OCI-M2 (cell line): ENCODE measurements around the gene TMEM203.

ENCODE experiments used
- DNase-seq: peaks from one replicate; lab custom pipeline; 2025; ENCODE audit not compliant: unreplicated experiment; lab: John Stamatoyannopoulos, UW

The TMEM203 gene

GRCh38 chr9:137198051-137198901 lies 7.2 kb downstream of the TMEM203 start:
- DNase-seq, result no peak

- DNase-seq, result no peak
These were observed 9.8 kb downstream of the TMEM203 start for GRCh38 chr9:137195525-137196220.

GRCh38 chr9:137194909-137195308 lies 10.5 kb downstream of the TMEM203 start:
- no peak for DNase-seq

- DNase-seq, result no peak
These were observed 11.1 kb downstream of the TMEM203 start for GRCh38 chr9:137194388-137194787.

GRCh38 chr9:137193771-137194170 lies 11.7 kb downstream of the TMEM203 start:
- no peak for DNase-seq

GRCh38 chr9:137192859-137193258 lies 12.6 kb downstream of the TMEM203 start:
- no peak for DNase-seq

- DNase-seq, result no peak
These were observed 13.0 kb downstream of the TMEM203 start for GRCh38 chr9:137192448-137192780.

- no peak for DNase-seq
These were observed 13.6 kb downstream of the TMEM203 start for GRCh38 chr9:137191691-137192447.

- DNase-seq, result no peak
These were observed 14.2 kb downstream of the TMEM203 start for GRCh38 chr9:137191245-137191644.

- DNase-seq, result no peak
These were observed 15.1 kb downstream of the TMEM203 start for GRCh38 chr9:137190315-137190856.

- DNase-seq, result no peak
These were observed 15.9 kb downstream of the TMEM203 start for GRCh38 chr9:137189297-137190295.

GRCh38 chr9:137188490-137189296 lies 16.8 kb downstream of the TMEM203 start, which contains the start of the genes ANAPC2 and SSNA1:
Gene ANAPC2 (minus strand): TSS chr9:137188560. CDS start chr9:137188532, 28 bp downstream.
Gene SSNA1 (plus strand): TSS chr9:137188676. CDS start chr9:137188727, 51 bp downstream.
- DNase-seq, result peak; percentile 39

GRCh38 chr9:137188086-137188489 lies 17.4 kb downstream of the TMEM203 start:
- DNase-seq, result no peak

- no peak for DNase-seq
These were observed 18.1 kb downstream of the TMEM203 start for GRCh38 chr9:137187386-137187785.

GRCh38 chr9:137186385-137186784 lies 19.1 kb downstream of the TMEM203 start:
- no peak for DNase-seq

- DNase-seq, result no peak
These were observed 19.5 kb downstream of the TMEM203 start for GRCh38 chr9:137185921-137186320.

GRCh38 chr9:137184881-137185660 lies 20.4 kb downstream of the TMEM203 start:
- DNase-seq, result no peak

GRCh38 chr9:137183980-137184595 lies 21.4 kb downstream of the TMEM203 start:
- no peak for DNase-seq
